Mesenchymal stem cell (in vitro differentiated cells and primary cell): ENCODE results near the gene ANKH.

Source experiments
- DNase-seq: peaks from one replicate; pipeline ENCODE4 v3.0.0-alpha.2; 2013
- H2AFZ ChIP-seq: one replicate; pipeline ENCODE4 v1.6.1; 2013; ENCODE audit warnings: low read depth, mild to moderate bottlenecking, control low read depth, inconsistent platforms, low read length, moderate library complexity
- H2AK5ac ChIP-seq: 2 replicates; pipeline ENCODE4 v1.6.1; 2013; ENCODE audit warnings: low read length, moderate library complexity, mild to moderate bottlenecking, inconsistent platforms; ENCODE audit not compliant: severe bottlenecking
- H2BK120ac ChIP-seq: one replicate; pipeline ENCODE4 v1.6.1; 2013; ENCODE audit warnings: low read depth, mild to moderate bottlenecking, inconsistent platforms, low read length, moderate library complexity
- H2BK12ac ChIP-seq, 2 experiments: one replicate each; pipeline ENCODE4 v1.6.1; 2013; ENCODE audit warnings: inconsistent platforms in 2 of 2, low read length in 2 of 2, mild to moderate bottlenecking in 2 of 2, moderate library complexity in 2 of 2, control low read depth in 1 of 2
- H2BK15ac ChIP-seq: one replicate; pipeline ENCODE4 v1.6.1; 2013; ENCODE audit warnings: mild to moderate bottlenecking, low read depth, inconsistent platforms; ENCODE audit not compliant: poor library complexity, severe bottlenecking
- H2BK5ac ChIP-seq: 2 replicates; pipeline ENCODE4 v1.6.1; 2013; ENCODE audit warnings: low read depth, mild to moderate bottlenecking, low read length, control low read depth, inconsistent platforms; ENCODE audit not compliant: poor library complexity, severe bottlenecking
- H3K14ac ChIP-seq, 2 experiments: one replicate each; pipeline ENCODE4 v1.6.1; 2013; ENCODE audit warnings: inconsistent platforms in 2 of 2, low read length in 2 of 2, control low read depth in 1 of 2, mild to moderate bottlenecking in 1 of 2, moderate library complexity in 1 of 2
- H3K18ac ChIP-seq, 2 experiments: one replicate each; pipeline ENCODE4 v1.6.1; 2013; ENCODE audit warnings: inconsistent platforms in 2 of 2, low read length in 2 of 2, control low read depth in 1 of 2, low read depth in 1 of 2, mild to moderate bottlenecking in 1 of 2
- H3K23ac ChIP-seq, 2 experiments: one replicate each; pipeline ENCODE4 v1.6.1; 2013; ENCODE audit warnings: inconsistent platforms in 2 of 2, low read length in 2 of 2, mild to moderate bottlenecking in 2 of 2, moderate library complexity in 2 of 2, control low read depth in 1 of 2
- H3K27ac ChIP-seq: 2 replicates; pipeline ENCODE4 v1.5.1; 2013; ENCODE audit warnings: mild to moderate bottlenecking, moderate library complexity, low read length, control low read depth, inconsistent platforms; ENCODE audit not compliant: poor library complexity, severe bottlenecking
- H3K27me3 ChIP-seq, 2 experiments: 2 replicates each; pipeline versions ENCODE4 v1.6.1 to v1.7.0; 2013; ENCODE audit warnings: low read length in 2 of 2, mild to moderate bottlenecking in 2 of 2, moderate library complexity in 2 of 2, control low read depth in 1 of 2, inconsistent platforms in 1 of 2; ENCODE audit not compliant: control insufficient read depth in 1 of 2, insufficient read depth in 1 of 2
- H3K36me3 ChIP-seq, 2 experiments: 2 replicates each; pipeline versions ENCODE4 v1.6.1 to v1.7.0; 2013; ENCODE audit warnings: low read length in 2 of 2, control low read depth in 1 of 2, inconsistent platforms in 1 of 2, low read depth in 1 of 2, mild to moderate bottlenecking in 1 of 2; ENCODE audit not compliant: insufficient read depth in 2 of 2, control insufficient read depth in 1 of 2
- H3K4ac ChIP-seq, 2 experiments: one replicate each; pipeline ENCODE4 v1.6.1; 2013; ENCODE audit warnings: inconsistent platforms in 2 of 2, low read length in 2 of 2, mild to moderate bottlenecking in 2 of 2, moderate library complexity in 2 of 2, control low read depth in 1 of 2, low read depth in 1 of 2
- H3K4me1 ChIP-seq: 2 replicates; pipeline ENCODE4 v1.6.1; 2013; ENCODE audit warnings: low read depth, low read length, control low read depth; ENCODE audit not compliant: control insufficient read depth, insufficient read depth
- H3K4me2 ChIP-seq: 2 replicates; pipeline ENCODE4 v1.6.1; 2013; ENCODE audit warnings: low read length, mild to moderate bottlenecking, inconsistent platforms; ENCODE audit not compliant: poor library complexity, severe bottlenecking
- H3K4me3 ChIP-seq, 2 experiments: 2 replicates each; pipeline versions ENCODE4 v1.5.1 to v1.7.0; 2013; ENCODE audit warnings: low read length in 2 of 2, mild to moderate bottlenecking in 2 of 2, control low read depth in 1 of 2, low read depth in 1 of 2; ENCODE audit not compliant: insufficient read depth in 1 of 2
- H3K79me1 ChIP-seq: replicated peaks from 2 replicates; pipeline ENCODE4 v1.6.1; 2013; ENCODE audit warnings: mild to moderate bottlenecking, control low read depth, low read length, inconsistent platforms; ENCODE audit not compliant: poor library complexity, severe bottlenecking
- H3K9ac ChIP-seq: 2 replicates; pipeline ENCODE4 v1.7.0; 2013; ENCODE audit warnings: mild to moderate bottlenecking, low read length, moderate library complexity
- H3K9me3 ChIP-seq: 2 replicates; pipeline ENCODE4 v1.7.0; 2013; ENCODE audit warnings: mild to moderate bottlenecking, low read length; ENCODE audit not compliant: control insufficient read depth
- H4K8ac ChIP-seq: one replicate; pipeline ENCODE4 v1.6.1; 2013; ENCODE audit warnings: inconsistent platforms, mild to moderate bottlenecking, low read length, moderate library complexity
- H4K91ac ChIP-seq: one replicate; pipeline ENCODE4 v1.6.1; 2013; ENCODE audit warnings: mild to moderate bottlenecking, low read length, inconsistent platforms
- WGBS: methylation state at CpG from one replicate; pipeline ENCODE4 v1.1.7; 2013; ENCODE audit warnings: mixed read lengths; 5-methylcytosine and 5-hydroxymethylcytosine counted together

Gene ANKH

GRCh38 chr5:14830210-14831005 is 41.2 kb downstream of the ANKH start:
- Histone ChIP-seq H3K23ac (no peak overlapping the region), H3K18ac (no peak overlapping the region), H3K4ac (no peak overlapping the region), H3K4me1 (peaks cover 2% of the 10 kb centered on the region), H3K36me3 (peaks cover 0 to 10% of the 10 kb centered on the region in 2 experiments), H2BK120ac (no peak overlapping the region), H3K4me3 (no peak overlapping the region), H3K14ac (no peak overlapping the region), H4K8ac (no peak overlapping the region), H2BK5ac (no peak overlapping the region), H2AK5ac (no peak overlapping the region), H3K27me3 (no peaks in the 10 kb centered on the region), H3K9me3 (no peaks in the 10 kb centered on the region), H3K9ac (no peak overlapping the region), H2BK15ac (no peak overlapping the region), H3K4me2 (no peak overlapping the region), H3K27ac (no peak overlapping the region), H4K91ac (no peak overlapping the region), H3K79me1 (peaks cover 6% of the 10 kb centered on the region), H2BK12ac (no peak overlapping the region), H2AFZ (no peak overlapping the region)
- 91% methylated on average over 11 of the region's 12 CpGs for WGBS
- no peak for DNase-seq

GRCh38 chr5:14829396-14829795 is 42.2 kb downstream of the ANKH start:
- H3K23ac ChIP-seq = no peak overlapping the region
- no peak overlapping the region for H3K4ac ChIP-seq
- no peak overlapping the region for H3K4me3 ChIP-seq
- no peak overlapping the region for H2BK12ac ChIP-seq
- H3K9ac ChIP-seq = no peak overlapping the region
- peaks cover 2% of the 10 kb centered on the region for H3K4me1 ChIP-seq
- no peak overlapping the region for H3K14ac ChIP-seq
- H2AK5ac ChIP-seq = no peak overlapping the region
- H2BK5ac ChIP-seq = no peak overlapping the region
- no peak overlapping the region for H2AFZ ChIP-seq
- H2BK15ac ChIP-seq = no peak overlapping the region
- no peak overlapping the region for H4K8ac ChIP-seq
- no peaks in the 10 kb centered on the region for H3K9me3 ChIP-seq
- no peak overlapping the region for H3K18ac ChIP-seq
- H3K36me3 ChIP-seq = peaks cover 0 to 10% of the 10 kb centered on the region in 2 experiments
- H2BK120ac ChIP-seq = no peak overlapping the region
- H3K27ac ChIP-seq = no peak overlapping the region
- H3K4me2 ChIP-seq = no peak overlapping the region
- peaks cover 6% of the 10 kb centered on the region for H3K79me1 ChIP-seq
- 93% methylated on average over 3 of the region's 3 CpGs for WGBS
- DNase-seq = no peak
- H4K91ac ChIP-seq = no peak overlapping the region
- no peaks in the 10 kb centered on the region for H3K27me3 ChIP-seq

GRCh38 chr5:14826714-14827113 is 44.9 kb downstream of the ANKH start:
- WGBS = 95% methylated on average over 1 of the region's 4 CpGs
- Histone ChIP-seq H2AFZ (no peak overlapping the region), H3K4me1 (peaks cover 2% of the 10 kb centered on the region), H3K9me3 (no peaks in the 10 kb centered on the region), H3K9ac (no peak overlapping the region), H3K4ac (no peak overlapping the region), H2BK12ac (no peak overlapping the region), H3K79me1 (peaks cover 3% of the 10 kb centered on the region), H3K36me3 (peaks cover 0 to 10% of the 10 kb centered on the region in 2 experiments), H3K4me2 (no peak overlapping the region), H4K8ac (no peak overlapping the region), H3K4me3 (no peak overlapping the region), H3K27me3 (no peaks in the 10 kb centered on the region), H3K18ac (no peak overlapping the region), H3K27ac (no peak overlapping the region), H2BK15ac (no peak overlapping the region), H3K23ac (no peak overlapping the region), H4K91ac (no peak overlapping the region), H2BK120ac (no peak overlapping the region), H2AK5ac (no peak overlapping the region), H3K14ac (no peak overlapping the region), H2BK5ac (no peak overlapping the region)
- DNase-seq = no peak

GRCh38 chr5:14825977-14826376 is 45.6 kb downstream of the ANKH start:
- no CpG with 5 or more reads among the region's 2 CpGs for WGBS
- H3K4ac ChIP-seq = no peak overlapping the region
- H2BK12ac ChIP-seq = no peak overlapping the region
- no peak overlapping the region for H3K27ac ChIP-seq
- peaks cover 2% of the 10 kb centered on the region for H3K4me1 ChIP-seq
- DNase-seq = no peak
- H2BK15ac ChIP-seq = no peak overlapping the region
- no peak overlapping the region for H3K9ac ChIP-seq
- H2AFZ ChIP-seq = no peak overlapping the region
- no peak overlapping the region for H4K8ac ChIP-seq
- no peak overlapping the region for H2BK120ac ChIP-seq
- no peak overlapping the region for H3K18ac ChIP-seq
- no peaks in the 10 kb centered on the region for H3K9me3 ChIP-seq
- no peaks in the 10 kb centered on the region for H3K27me3 ChIP-seq
- H4K91ac ChIP-seq = no peak overlapping the region
- H3K4me2 ChIP-seq = no peak overlapping the region
- H3K36me3 ChIP-seq = peaks cover 0 to 10% of the 10 kb centered on the region in 2 experiments
- H2BK5ac ChIP-seq = no peak overlapping the region
- no peak overlapping the region for H3K23ac ChIP-seq
- H3K4me3 ChIP-seq = no peak overlapping the region
- H3K79me1 ChIP-seq = peaks cover 1% of the 10 kb centered on the region
- H3K14ac ChIP-seq = no peak overlapping the region
- no peak overlapping the region for H2AK5ac ChIP-seq
